M059J (cell line): ENCODE results near the gene PIEZO1. TPM values are rescaled to one million over a fixed set of nuclear protein-coding genes. Genes with fewer than 3 reads are reported as not detected.
A peak's percentile ranks its signal among the peaks of the same experiment; 100 is the strongest.

ENCODE experiments used
- DNase-seq: peaks from one replicate; pipeline ENCODE4 v3.0.0-alpha.2; 2012; ENCODE audit warnings: low read depth
- total RNA-seq: library from RNA; depleted of rRNA; stranded (reverse); fragments of >200 nt; shearing (Covaris generic); gene quantifications from 2 replicates; pipeline ENCODE4 v1.2.3, GENCODE V29; 2014

The PIEZO1 gene
- total RNA-seq, 1 experiment from 2014 or later, result 89.6 TPM

DNA sequence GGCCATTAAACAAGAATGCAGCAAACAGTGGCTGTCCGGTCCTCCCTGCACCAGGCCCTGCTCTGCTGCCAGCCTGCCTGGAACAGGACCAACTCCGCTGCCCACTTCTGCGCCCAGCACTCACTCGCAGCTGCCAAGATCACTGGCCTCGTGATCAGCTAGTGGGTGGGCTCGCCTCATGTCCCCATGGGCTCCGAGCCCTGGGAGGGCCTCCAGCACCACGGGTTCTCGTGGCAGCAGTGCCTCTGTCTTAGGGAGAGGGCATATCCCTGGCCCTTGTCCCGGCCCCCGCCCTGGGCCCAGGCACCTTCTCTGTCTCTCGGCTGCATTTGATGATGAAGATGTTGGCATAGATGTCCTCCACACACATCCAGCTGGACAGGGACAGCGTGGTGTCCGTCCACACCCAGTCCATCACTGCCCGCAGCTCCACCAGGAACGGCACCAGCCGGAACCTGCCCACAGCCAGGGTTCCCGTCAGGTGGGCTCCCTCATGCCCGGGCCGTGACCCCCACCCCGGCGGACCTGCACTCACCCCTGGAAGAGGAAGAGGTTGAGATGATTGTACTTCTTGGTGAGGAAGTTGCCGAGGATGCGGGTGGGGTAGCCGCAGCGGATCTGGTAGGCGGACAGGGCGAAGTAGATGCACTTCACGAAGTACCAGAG, 65.6 kb downstream of the PIEZO1 start:
- DNase-seq, result no peak

DNA sequence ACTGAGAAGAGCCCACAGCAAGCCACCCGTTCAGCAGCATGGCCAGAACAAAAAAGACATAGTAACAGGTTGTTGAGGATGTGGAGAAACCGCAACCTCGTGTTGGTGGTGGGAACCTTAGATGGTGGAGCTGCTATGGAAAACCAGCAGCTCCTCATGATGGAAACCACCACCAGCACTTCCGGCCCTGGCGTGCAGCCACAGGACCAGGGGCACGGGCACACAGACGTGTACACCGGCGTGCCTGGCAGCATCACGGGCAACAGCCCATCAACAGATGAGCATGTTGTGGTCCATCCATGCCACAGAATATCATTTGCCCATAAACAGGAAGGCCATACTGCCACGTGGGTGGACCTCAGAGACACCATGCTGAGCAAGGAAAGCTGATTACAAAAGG, 66.8 kb downstream of the PIEZO1 start:
- no peak for DNase-seq

DNA sequence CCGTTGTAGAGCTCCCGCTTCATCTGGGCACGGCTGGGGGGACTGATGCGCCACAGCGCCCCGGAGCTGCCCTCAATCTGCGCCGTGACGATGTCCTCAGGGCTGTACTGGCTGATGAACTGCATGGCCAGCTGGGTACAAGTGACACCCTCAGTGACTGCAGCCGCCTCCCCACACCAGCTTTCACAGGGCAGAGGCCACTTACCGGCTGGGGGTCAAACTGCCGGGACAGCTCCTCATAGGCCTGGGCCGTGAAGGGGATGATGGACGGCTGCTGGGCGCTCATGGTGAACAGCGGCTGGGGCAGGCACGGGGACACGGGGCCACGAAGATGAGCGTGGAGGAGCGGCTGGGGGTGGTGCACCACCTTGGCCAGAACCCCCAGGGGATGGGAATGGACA, 68.4 kb downstream of the PIEZO1 start:
- DNase-seq, result no peak

DNA sequence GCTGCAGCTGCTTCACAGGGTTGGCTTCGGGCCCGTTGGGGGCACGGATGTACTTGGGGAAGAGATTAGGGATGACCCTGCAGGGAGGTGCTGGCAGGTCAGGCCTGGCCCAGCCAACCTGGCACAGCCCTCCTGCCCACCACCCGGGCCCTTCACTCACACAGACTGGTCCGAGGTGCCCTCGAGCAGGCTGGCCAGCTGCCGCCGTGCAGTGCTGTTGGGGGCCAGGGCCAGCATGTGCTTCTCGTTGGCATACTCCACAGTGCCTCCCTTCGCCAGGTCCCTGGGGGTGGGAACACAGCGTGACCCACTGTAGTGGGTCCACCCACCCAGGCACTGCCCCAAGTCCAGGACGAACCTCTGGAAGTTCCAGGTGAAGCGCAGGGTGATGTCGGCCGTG, 68.8 kb downstream of the PIEZO1 start:
- DNase-seq, result no peak

DNA sequence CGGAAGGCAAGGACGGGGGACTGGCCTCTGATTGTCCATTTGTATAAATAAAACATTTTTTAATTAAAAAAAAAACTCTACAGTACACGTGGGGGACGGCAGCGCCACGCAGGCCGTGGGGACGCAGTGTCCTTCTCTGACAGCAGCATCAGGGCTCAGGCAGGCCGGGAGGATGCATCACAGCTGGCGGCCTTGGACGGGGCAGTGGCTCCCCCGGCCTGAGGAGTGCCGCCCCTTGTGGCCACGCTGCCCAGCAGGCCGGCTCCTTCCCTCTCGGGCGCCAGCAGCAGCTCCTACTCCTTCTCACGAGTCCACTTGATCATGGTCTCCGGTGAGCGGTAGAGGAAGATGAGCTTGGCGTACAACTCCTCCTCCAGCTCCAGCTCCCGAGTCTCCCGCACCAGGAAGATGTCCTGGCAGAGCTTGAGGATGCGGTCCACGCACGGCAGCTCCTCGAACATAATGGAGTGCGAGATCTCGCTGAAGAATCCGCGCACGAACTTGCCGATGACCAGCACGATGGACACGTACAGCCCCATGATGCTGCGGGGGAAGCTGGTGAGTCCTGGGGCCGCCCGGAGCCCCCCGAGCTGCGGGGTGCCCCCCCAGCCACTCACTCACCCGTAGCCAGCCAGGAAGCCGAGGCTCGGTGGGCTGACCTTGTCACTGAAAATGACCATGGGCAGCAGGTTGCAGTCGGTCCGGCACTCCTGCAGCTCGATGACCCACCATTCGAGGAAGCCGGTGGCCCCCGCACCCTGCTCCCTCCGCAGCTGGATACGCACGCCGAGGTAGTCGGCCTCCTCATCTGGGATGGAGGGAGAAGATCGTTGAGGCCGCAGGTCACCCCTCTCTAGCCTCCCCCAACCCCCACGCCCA, 69.5 kb downstream of the PIEZO1 start:
- DNase-seq, result no peak

DNA sequence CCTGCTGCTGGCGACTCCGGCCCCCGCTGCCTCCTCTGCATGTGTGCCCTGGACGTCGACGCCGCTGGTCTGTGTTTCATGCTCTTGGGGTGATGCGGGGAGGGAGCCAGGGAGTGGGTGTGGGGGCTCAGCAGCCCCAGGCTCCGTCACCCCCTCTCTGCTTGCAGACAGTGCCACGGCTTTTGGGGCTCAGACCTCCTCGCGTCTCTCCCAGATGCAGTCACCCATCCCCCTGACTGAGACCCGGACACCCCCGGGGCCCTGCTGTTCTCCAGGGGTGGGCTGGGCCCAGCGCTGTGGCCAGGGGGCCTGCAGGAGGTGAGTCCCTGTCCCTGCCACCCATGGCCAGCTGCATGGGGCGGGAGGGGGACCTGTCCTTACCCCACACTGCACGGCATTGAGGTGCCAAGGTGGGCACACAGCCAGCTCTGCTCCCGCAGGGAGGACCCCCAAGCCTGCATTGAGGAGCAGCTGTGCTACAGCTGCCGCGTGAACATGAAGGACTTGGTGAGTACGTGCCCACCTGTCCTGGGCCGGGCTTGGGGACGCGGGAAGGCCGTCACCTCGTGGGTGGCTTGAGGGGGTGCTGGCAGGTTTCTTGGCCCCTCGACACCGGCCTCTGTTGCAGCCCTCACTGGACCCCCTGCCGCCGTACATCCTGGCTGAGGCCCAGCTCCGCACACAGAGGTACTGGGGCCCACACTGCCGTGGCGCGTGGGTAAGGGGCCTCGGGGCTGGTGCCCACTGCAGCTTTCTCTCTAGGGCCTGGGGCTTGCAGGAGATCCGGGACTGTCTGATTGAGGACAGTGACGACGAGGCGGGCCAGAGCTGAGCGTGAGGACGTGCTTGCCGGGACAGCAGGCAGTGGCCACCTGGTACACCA, 70.4 kb downstream of the PIEZO1 start:
- DNase-seq, result no peak

DNA sequence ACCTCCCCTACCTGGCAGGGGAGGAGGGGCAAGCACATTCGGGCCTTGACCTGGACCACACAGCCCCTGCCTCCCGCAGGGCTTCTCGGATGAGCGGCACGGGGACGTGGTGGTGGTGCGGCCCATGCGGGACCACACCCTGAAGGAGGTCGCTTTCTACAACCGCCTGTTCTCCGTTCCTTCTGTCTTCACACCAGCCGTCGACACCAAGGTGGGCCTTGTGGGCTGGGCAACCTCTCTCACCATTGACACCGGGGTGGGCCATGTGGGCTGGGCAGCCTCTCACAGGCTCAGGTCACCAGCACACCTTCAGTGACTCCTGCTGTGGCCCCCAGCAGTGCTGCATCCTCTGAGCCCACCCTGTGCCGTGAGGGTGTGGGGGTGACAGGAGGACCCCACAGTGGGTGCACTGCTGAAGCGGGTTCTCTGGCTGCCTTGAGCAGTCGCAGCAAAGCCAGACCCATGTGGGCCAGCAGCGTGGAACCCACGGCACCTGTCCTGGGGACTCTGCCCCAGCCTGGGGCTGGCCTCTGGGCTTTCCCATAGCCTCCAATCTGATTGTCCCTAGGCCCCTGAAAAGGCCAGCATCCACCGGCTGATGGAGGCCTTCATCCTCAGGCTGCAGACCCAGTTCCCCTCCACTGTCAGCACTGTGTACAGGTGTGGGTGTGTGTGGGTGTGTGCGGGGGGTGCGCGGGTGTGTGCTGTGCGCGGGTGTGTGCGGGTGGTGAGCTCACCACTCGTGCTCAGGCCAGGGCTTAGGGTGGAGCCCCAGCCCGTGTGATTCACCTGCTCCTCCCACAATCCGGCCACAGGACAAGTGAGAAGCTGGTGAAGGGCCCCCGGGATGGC, 71.2 kb downstream of the PIEZO1 start:
- DNase-seq, result peak; percentile 32

DNA sequence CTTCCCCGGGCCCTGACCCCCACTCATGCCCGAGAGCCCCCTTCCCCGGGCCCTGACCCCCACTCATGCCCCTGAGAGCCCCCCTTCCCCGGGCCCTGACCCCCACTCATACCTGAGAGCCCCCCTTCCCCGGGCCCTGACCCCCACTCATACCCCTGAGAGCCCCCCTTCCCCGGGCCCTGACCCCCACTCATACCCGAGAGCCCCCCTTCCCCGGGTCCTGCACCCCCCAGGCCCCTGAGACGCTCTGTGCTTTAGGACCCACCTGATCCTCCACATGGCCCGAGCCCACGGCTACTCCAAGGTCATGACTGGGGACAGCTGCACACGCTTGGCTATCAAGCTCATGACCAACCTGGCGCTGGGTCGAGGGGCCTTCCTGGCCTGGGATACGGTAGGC, 72.0 kb downstream of the PIEZO1 start:
- DNase-seq, result no peak

DNA sequence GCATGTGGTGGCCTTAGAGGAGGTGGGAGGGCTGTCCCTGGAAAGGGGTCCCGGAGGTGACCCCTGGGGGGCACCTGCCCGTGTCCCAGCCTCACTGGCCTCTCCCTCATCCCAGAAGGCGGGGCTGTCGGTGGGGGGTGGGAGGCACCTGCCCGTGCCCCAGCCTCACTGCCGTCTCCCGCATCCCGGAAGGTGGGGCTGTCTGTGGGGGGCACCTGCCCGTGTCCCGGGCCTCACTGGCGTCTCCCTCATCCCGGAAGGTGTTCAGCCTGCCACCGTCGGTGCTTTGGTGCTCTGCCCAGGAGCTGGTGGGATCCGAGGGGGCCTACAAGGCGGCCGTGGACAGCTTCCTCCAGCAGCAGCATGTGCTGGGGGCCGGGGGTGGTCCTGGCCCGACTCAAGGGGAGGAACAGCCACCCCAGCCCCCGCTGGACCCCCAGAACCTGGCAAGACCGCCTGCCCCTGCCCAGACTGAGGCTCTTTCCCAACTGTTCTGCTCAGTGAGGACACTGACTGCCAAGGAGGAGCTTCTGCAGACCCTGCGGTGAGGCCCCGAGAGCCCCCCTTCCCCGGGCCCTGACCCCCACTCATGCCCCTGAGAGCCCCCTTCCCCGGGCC, 72.5 kb downstream of the PIEZO1 start:
- DNase-seq, result no peak

DNA sequence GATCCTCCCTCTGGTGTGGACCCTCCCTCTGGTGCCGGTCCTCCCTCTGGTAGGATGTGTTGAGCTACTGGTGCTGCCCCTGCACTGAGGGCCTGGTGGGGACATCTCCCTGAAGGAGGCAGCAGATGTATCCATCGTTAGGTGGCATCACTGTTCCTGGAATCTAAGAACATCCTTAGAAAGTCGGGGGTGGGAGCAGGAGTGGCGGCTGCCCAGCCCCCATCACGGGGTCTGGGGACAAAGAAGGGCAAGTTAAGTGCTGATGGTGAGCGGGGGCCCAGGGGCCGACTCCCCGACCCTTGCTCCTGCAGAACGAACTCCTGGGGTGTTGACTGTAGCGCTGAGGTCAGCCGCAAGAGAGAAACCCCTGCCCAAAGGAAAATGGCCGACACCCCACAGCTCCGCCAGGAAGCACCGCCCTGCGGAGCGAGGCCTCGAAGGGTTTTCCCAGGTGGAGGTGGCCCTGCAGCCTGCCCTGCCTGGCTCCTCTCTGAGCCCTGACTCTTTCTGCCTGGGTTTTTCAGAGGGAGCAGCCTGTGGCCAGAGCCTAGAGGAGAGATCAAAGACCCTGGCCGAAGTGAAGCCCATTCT, 73.2 kb downstream of the PIEZO1 start:
- no peak for DNase-seq

DNA sequence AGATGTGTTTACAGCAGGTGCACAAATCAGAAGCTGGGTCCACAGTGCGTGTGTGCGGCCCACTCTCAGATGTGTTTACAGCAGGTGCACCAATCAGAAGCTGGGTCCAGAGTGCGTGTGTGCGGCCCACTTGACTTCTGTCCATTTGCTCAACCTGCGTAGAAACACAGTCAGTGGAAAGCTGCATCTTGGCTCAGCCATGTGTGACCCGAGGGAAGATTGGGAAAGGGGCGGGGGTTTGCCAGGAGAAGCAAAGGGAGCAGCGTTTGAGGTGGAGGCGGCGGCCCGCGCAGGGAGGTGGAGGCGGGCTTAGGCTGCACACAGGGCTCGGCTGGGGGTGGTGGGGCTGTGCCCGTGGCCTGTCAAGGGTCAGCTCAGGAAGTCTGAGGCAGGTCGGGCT, 74.5 kb downstream of the PIEZO1 start:
- no peak for DNase-seq

DNA sequence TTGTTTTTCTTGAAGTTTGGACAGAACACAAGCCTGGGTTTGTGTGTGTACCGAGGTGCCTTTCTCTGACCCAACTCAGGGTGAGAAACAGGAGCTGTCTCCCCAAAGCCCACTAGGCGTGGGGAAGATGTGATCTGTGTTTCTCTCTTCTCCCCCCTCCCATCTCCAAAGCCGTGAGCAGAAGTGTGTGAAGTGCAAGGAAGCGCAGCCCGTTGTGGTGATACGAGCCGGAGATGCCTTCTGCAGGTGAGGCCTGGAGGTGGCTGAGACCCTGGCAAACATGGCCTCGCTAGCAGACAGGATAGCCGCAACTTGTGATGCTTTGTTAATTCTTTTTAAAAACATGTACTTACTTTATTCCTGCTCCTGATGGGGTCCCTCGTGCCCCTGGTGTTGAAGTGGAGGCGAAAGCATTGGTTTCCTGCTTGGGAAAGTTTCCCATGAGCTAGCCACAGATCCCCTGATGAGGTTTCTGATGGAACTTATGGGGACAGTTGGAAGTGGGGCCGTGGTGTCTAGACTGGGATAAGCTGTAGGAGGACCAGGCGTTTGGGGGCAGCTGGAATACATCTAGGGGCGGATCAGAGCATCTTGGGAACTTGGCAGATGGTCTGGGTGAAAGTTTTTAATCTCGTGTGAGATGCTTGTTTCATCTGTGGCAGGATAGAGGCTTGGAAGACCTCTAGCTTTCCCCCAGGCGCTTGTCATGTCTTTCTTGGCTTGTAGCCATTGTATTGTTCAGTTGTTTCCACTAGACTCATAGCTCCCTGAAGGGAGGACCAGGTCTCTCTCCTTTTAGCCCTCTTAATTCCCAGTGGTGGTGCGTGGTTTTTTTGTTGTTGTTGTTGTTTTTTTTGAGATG, 77.8 kb downstream of the PIEZO1 start:
- no peak for DNase-seq

DNA sequence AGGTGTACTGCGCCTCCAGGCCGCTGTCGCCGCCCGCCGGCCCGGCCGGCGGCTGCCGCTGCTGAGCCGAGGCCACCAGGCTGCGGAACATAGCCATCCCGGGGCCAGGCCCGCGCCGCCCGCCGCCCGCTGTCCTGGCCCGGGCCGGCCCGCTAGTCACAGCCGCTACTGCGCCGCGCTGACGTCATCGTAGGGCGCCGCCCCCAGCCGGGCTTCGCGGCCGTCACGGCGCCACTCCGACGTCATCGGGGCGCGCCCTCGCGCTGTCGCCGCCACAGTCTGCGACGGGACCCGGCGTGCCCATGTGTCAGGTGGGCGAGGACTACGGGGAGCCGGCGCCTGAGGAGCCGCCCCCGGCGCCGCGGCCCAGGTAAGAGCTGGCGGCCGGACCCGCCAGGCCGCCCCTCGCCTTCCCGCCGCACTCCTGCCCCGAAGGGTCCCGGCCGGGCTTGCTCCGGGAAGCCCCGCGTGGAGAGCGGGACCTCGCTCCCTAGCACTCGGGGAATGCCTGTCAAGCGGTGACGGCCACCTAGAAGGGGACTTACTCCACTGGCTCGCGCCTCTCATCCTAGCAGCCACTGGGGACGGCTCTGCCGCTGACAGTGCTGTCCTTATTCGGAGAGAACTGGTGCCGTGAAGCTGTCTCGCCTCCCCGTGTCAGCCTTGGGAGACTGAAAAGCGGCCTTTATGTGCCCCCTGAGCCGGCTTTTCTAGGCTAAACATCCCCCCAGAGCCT, 78.6 kb downstream of the PIEZO1 start, which contains the start of the genes CTU2 and RNF166:
Gene CTU2, plus strand, starts transcription at position 275 of the 736 bp plus-strand sequence. Its CDS starts 28 bp downstream, at position 303.
Gene RNF166, minus strand, starts transcription at position 180 of the 736 bp plus-strand sequence. Its CDS starts 83 bp downstream, at position 97.
- DNase-seq, result peak; percentile 83

DNA sequence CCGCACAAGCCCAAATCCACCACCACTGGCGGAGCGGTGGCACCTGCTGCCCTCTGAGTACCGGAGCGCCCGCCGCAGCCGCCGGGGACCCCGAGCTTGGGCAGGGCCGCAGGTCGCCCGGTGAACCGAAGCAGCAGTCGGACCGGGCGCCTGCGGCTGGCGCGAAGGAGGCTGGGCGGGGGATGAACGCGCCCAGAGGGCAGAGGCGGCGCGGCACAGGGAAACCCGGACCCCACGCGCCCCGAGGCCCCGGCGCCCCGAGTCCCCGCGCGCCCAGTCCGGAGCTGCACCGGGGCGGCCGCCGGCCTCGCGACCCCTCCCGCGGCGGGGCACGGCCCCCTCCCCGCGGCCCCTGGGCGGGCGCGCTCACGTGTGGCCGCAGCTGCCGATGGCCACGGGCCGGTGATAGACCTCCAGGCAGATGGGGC, 79.2 kb downstream of the PIEZO1 start:
- DNase-seq, result no peak

DNA sequence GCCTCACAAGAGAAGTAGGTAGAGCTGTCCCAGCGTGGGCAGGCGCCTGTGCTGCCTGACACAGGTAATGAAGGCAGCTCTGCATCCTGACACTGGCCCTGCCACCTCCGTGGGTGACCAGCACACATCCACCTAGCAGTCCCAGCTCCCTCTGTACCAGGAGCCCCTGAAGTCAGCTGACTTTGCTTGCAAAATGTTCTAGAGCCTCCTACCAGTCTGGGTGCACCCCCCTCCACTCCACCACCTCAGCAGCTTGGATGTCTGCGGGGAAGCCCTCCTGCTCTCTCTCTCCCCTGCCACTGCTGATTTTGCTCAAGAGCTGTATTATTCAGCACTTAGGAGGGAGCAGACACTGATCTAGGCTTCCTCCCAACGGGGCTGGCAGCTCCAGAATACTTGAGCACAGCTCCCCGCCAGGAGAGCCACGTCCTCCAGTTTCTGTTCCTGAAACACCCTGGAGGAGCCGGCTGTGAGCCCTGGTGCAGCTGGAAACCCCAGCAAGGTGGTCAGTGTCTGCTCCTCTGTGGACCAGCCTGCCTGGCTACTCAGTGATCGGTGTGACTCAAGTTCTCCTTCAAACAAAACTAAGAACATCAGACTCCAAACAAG, 79.8 kb downstream of the PIEZO1 start:
- peak; percentile 12 for DNase-seq

DNA sequence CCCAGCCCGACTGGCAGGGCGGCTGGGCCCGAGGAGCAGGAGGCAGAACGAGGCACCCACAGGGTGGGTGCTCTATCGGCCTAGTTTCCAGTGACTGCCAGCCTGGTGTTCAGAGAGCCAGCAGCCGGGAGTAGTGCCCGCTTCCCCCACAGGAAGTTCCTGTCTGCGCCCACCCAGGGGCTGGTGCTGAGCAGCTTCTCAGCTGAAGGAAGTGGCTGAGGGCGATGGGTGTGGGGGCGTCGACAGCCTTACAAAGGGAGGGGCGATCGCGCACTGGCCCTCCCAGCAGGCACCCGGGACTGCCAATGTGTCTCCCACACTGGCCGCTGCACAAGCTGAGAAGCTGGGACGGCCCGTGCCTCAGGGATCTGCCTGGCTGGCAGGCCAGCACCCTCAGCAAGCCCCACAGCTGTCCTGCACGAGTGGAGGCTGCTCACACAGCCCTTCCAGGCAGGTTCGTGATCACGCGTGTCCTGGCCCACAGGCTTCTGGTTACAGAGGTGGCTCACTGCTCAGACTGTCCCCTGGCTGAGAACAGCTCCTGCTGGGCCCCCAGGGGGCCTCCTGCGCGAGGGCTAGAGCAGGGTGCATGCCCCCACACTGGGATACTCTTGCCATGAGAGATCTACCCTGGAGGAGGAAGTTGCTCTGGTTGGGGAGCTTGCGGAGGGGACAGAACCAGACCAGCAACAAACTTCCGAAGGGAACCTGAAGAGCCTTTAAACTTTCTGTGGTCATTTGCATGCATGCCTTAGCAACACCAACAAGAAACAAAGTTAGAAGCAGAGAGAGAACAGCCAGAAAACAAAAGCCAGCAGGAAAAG, 81.3 kb downstream of the PIEZO1 start:
- no peak for DNase-seq
